HCT116 (cell line): ENCODE data around the gene NLRP6. TPM values are rescaled to one million over a fixed set of nuclear protein-coding genes. Genes with fewer than 3 reads are reported as not detected.

ENCODE experiments used
- ATAC-seq: fragments of 200-7000 bp; cut with Tn5 transposase; 2 replicates; pipeline ENCODE4 v1.9.1; 2020; ENCODE audit warnings: mild to moderate bottlenecking, moderate library complexity
- BruUV-seq: library from RNA; stranded (reverse); fragments of 400-500 nt; replicated peaks from 2 replicates; lab custom pipeline; 2021; lab: Mats Ljungman, UMichigan
- CTCF ChIA-PET: fragments of 300-600 bp; sonication (Branson Sonifier 250); formaldehyde crosslinking; loops from one replicate; lab custom pipeline; 2021; ENCODE audit warnings: antibody characterized with exemption; lab: Charles Lee
- POLR2A ChIA-PET: fragments of 300-600, 350-600 bp; sonication (Branson Sonifier 250); formaldehyde crosslinking; loops from one replicate; lab custom pipeline; 2021; ENCODE audit warnings: antibody characterized with exemption; lab: Charles Lee
- RAD21 ChIA-PET, 2 experiments: fragments of 300-600 bp; sonication (Branson Sonifier 250); formaldehyde crosslinking; loops; one replicate each; lab custom pipeline; 2023; ENCODE audit warnings: low total read pairs in 2 of 2; ENCODE audit not compliant: uncharacterized antibody in 2 of 2, unreplicated experiment in 2 of 2, low non-redundant PET in 1 of 2; lab: Charles Lee
- DNase-seq: peaks from one replicate; pipeline ENCODE4 v3.0.0-alpha.2; 2010; ENCODE audit warnings: low read depth, low spot score
- H2AFZ ChIP-seq: fragments of 200-600 bp; shearing (Covaris generic), sonication (generic); 2 replicates; pipeline ENCODE4 v1.6.1; 2017; ENCODE audit warnings: low read depth, mixed run types, mixed read lengths, antibody characterized with exemption, low read length; ENCODE audit not compliant: poor library complexity, severe bottlenecking
- H3K27ac ChIP-seq: 2 replicates; pipeline ENCODE4 v1.5.1; 2012; ENCODE audit warnings: low read depth, low read length
- H3K27me3 ChIP-seq: fragments of 200-600 bp; sonication (generic); 2 replicates; pipeline ENCODE4 v1.6.1; 2016; ENCODE audit warnings: mixed run types, low read length, mixed read lengths; ENCODE audit not compliant: insufficient read depth
- H3K36me3 ChIP-seq, 2 experiments: fragments of 200-500 bp in 1 of 2; fragments of 200-600 bp in 1 of 2; sonication (Bioruptor generic) in 1 of 2; sonication (generic) in 1 of 2; 2 replicates each; pipeline versions ENCODE4 v1.5.1 to v1.6.1; 2014 to 2016; ENCODE audit warnings: low read length in 2 of 2, inconsistent platforms in 1 of 2, mixed read lengths in 1 of 2, mixed run types in 1 of 2; ENCODE audit not compliant: insufficient read depth in 2 of 2, control insufficient read depth in 1 of 2
- H3K4me1 ChIP-seq, 2 experiments: fragments of 200-600 bp in 1 of 2; sonication (generic) in 1 of 2; 2 replicates each; pipeline versions ENCODE4 v1.5.1 to v1.6.1; 2012 to 2017; ENCODE audit warnings: low read length in 2 of 2, inconsistent platforms in 1 of 2, mild to moderate bottlenecking in 1 of 2, mixed read lengths in 1 of 2, mixed run types in 1 of 2, moderate library complexity in 1 of 2; ENCODE audit not compliant: insufficient read depth in 2 of 2, control insufficient read depth in 1 of 2
- H3K4me2 ChIP-seq: fragments of 200-600 bp; sonication (generic); 2 replicates; pipeline ENCODE4 v1.6.1; 2017; ENCODE audit warnings: mixed run types, low read length, mixed read lengths
- H3K4me3 ChIP-seq, 2 experiments: fragments of 200-600 bp in 1 of 2; sonication (generic) in 1 of 2; replicated peaks in 1 of 2; 2 replicates each; pipeline ENCODE4 v1.5.1; 2011 to 2016; ENCODE audit warnings: low read length in 2 of 2, control low read depth in 1 of 2, low read depth in 1 of 2, mild to moderate bottlenecking in 1 of 2, mixed read lengths in 1 of 2, mixed run types in 1 of 2
- H3K79me2 ChIP-seq: fragments of 200-600 bp; sonication (generic); 2 replicates; pipeline ENCODE4 v1.6.1; 2017; ENCODE audit warnings: mild to moderate bottlenecking, mixed run types, low read length, moderate library complexity, mixed read lengths; ENCODE audit not compliant: insufficient read depth
- H3K9ac ChIP-seq: fragments of 200-600 bp; sonication (generic); 2 replicates; pipeline ENCODE4 v1.6.1; 2016; ENCODE audit warnings: low read length, mixed read lengths
- H3K9me2 ChIP-seq: fragments of 200-600 bp; sonication (generic), shearing (Covaris generic); 2 replicates; pipeline ENCODE4 v1.6.1; 2017; ENCODE audit warnings: mixed run types, mild to moderate bottlenecking, moderate library complexity; ENCODE audit not compliant: insufficient read depth
- H3K9me3 ChIP-seq, 2 experiments: fragments of 200-500 bp in 1 of 2; fragments of 200-600 bp in 1 of 2; sonication (Bioruptor generic) in 1 of 2; sonication (generic) in 1 of 2; 2 replicates each; pipeline ENCODE4 v1.6.1; 2014 to 2017; ENCODE audit warnings: low read length in 2 of 2, mixed read lengths in 2 of 2, inconsistent platforms in 1 of 2, low read depth in 1 of 2, mild to moderate bottlenecking in 1 of 2, mixed run types in 1 of 2, moderate library complexity in 1 of 2; ENCODE audit not compliant: control insufficient read depth in 1 of 2, insufficient read depth in 1 of 2
- H4K20me1 ChIP-seq: fragments of 200-600 bp; sonication (generic), shearing (Covaris generic); 2 replicates; pipeline ENCODE4 v1.6.1; 2017; ENCODE audit warnings: mixed run types, mild to moderate bottlenecking, moderate library complexity; ENCODE audit not compliant: insufficient read depth
- ELF1 ChIP-seq: IDR thresholded peaks from 2 replicates; pipeline ENCODE4 v1.6.1; 2012; ENCODE audit warnings: low read depth, borderline replicate concordance
- EZH2phosphoT487 ChIP-seq: fragments of 200-600 bp; IDR thresholded peaks from 2 replicates; pipeline ENCODE4 v1.6.1; 2018; ENCODE audit warnings: antibody characterized with exemption, borderline replicate concordance
- FOSL1 ChIP-seq: IDR thresholded peaks from 2 replicates; pipeline ENCODE4 v1.6.1; 2012; ENCODE audit warnings: low read depth
- JUND ChIP-seq: IDR thresholded peaks from 2 replicates; pipeline ENCODE4 v1.6.1; 2012
- POLR2A ChIP-seq: IDR thresholded peaks from 2 replicates; pipeline ENCODE4 v1.7.0; 2011; ENCODE audit warnings: borderline replicate concordance; ENCODE audit not compliant: insufficient read depth, insufficient read length; ENCODE audit errors: extremely low read depth
- RAD21 ChIP-seq: IDR thresholded peaks from 2 replicates; pipeline ENCODE4 v1.6.1; 2012; ENCODE audit warnings: low read depth, mild to moderate bottlenecking
- SIN3A ChIP-seq: IDR thresholded peaks from 2 replicates; pipeline ENCODE4 v1.6.1; 2012; ENCODE audit warnings: low read depth
- SP1 ChIP-seq: IDR thresholded peaks from 2 replicates; pipeline ENCODE4 v1.6.1; 2012; ENCODE audit warnings: low read depth
- SRF ChIP-seq: IDR thresholded peaks from 2 replicates; pipeline ENCODE4 v1.6.1; 2012; ENCODE audit warnings: low read depth
- TCF7L2 ChIP-seq: IDR thresholded peaks from 2 replicates; pipeline ENCODE4 v1.7.0; 2011; ENCODE audit warnings: borderline replicate concordance, inconsistent platforms; ENCODE audit not compliant: insufficient read depth, insufficient read length; ENCODE audit errors: extremely low read depth
- YY1 ChIP-seq: IDR thresholded peaks from 2 replicates; pipeline ENCODE4 v1.6.1; 2011; ENCODE audit warnings: low read length, low read depth, moderate library complexity, mild to moderate bottlenecking; ENCODE audit not compliant: insufficient replicate concordance; ENCODE audit errors: extremely low read depth
- ZFX ChIP-seq: fragments of 450-650 bp; IDR thresholded peaks from 2 replicates; pipeline ENCODE4 v1.6.1; 2017
- ZNF274 ChIP-seq: fragments of 200-500 bp; sonication (Bioruptor generic); IDR thresholded peaks from 2 replicates; pipeline ENCODE4 v1.6.1; 2014; ENCODE audit warnings: mild to moderate bottlenecking, low read depth, low read length, inconsistent platforms
- intact Hi-C: fragments of 100-400 bp; cut with micrococcal nuclease; formaldehyde crosslinking; loops from 2 replicates; pipeline ENCODE4 v1.10.0; 2022
- total RNA-seq: library from RNA; stranded (reverse); gene quantifications from one replicate; pipeline ENCODE4 v1.2.1, GENCODE V29; 2021; ENCODE audit not compliant: unreplicated experiment
- TF ChIP-seq, protein P1 (sequence below): IDR thresholded peaks from 2 replicates; pipeline ENCODE4 v1.6.1; 2012
- TF ChIP-seq, protein P2 (sequence below): IDR thresholded peaks from 2 replicates; pipeline ENCODE4 v1.6.1; 2011; ENCODE audit warnings: mild to moderate bottlenecking, low read length, moderate library complexity; ENCODE audit not compliant: insufficient replicate concordance; ENCODE audit errors: extremely low read depth
- TF ChIP-seq, protein P3 (sequence below): IDR thresholded peaks from 2 replicates; pipeline ENCODE4 v1.6.1; 2012; ENCODE audit warnings: low read depth
- TF ChIP-seq, protein P4 (sequence below): IDR thresholded peaks from 2 replicates; pipeline ENCODE4 v1.6.1; 2012

Gene NLRP6
- total RNA-seq, 1 experiment from 2014 or later = not detected

DNA sequence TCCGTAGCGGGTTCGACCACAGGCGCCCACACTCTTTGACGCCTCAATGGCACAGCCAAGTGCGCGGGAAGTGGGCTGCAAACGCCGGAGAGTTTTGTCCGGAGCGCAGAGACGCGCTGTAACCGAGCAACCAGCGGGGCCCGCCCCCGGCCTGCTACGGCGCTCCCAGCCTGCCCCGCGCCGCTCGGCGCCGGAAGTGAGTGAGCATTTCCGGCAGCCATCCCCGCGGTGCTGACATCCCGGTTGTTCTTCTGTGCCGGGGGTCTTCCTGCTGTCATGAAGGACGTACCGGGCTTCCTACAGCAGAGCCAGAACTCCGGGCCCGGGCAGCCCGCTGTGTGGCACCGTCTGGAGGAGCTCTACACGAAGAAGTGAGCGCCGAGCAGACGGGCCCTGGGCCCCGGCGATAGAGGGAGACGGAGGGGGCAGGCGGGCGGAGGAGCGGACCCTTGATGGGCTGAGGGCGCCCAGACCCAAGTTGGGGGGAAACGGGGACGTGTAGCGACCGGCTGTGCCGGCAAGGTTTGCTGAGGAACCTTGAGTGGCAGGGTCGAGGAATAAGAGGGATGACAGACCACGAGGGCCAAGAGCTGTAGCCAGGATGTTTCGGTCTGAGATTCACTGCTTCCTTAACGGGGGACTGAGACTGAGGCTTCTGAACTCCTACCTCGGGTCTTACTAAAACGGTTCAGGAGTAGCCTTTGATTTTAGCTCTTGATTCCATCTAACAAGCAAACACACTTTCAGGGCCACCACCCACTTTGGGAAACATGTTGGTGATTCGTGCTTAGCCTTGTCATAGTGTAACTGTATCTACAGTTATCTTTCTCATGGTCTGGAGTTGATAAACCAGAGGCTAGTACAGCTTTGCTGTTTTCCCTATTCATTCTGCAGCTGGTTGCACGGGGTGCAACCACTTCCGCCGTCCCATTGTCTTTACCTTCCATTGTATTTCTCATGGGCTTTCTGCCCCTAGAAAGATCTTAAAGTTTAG lies 41.1 kb upstream of the NLRP6 start, which contains the start of gene PSMD13:
Gene PSMD13 (plus strand): TSS at position 203 of the 994 bp plus-strand sequence. CDS start 74 bp downstream, at position 277.
- H3K4me3 ChIP-seq = peak within 1 kb of the TSS; percentile 76 to 94
- peaks cover 15 to 24% of the 10 kb centered on the region in 2 experiments; a peak in 3 of 4 replicates for H3K36me3 ChIP-seq
- TSS peak; percentile 58 for BruUV-seq
- H3K4me1 ChIP-seq = peaks cover 6 to 20% of the 10 kb centered on the region in 2 experiments; a peak in 3 of 4 replicates
- intact Hi-C loops = loop anchor here (1.0 to 5.0 kb wide), 3 partner anchors 30 to 215 kb away; partner anchors contain the start of genes BET1L, PGGHG, PTDSS2 and RIC8A
- POLR2A ChIA-PET = no interaction called here
- H3K4me2 ChIP-seq = peak within 1 kb of the TSS; percentile 83
- 0 out of 2 replicates have a peak, but pooled peaks cover 4% of the 10 kb centered on the region for H4K20me1 ChIP-seq
- H3K9me3 ChIP-seq = no peaks in the 10 kb centered on the region
- H3K27ac ChIP-seq = peak within 1 kb of the TSS; percentile 92
- H3K27me3 ChIP-seq = no peaks in the 10 kb centered on the region
- H3K79me2 ChIP-seq = peaks cover 59% of the 10 kb centered on the region
- RAD21 ChIA-PET = no interaction called here
- H3K9ac ChIP-seq = peak within 1 kb of the TSS; percentile 82
- peak; percentile 56 for DNase-seq
- peak; percentile 88 for ATAC-seq
- H3K9me2 ChIP-seq = no peaks in the 10 kb centered on the region
- no peak within 1 kb of the TSS for H2AFZ ChIP-seq
- CTCF ChIA-PET = interaction anchor here (1.3 to 1.9 kb wide), 2 partner anchors 14 to 119 kb away, joined by 3 to 6 read pairs; no protein-coding TSS in a partner anchor
- TF ChIP-seq TCF7L2 (no peak), ZFX (peak; percentile 43; the same call in 1 of the 2 replicates), SIN3A (peak; percentile 44), YY1 (peak; percentile 58), ZNF274 (no peak), FOSL1 (no peak), RAD21 (no peak), POLR2A (peak; percentile 7), JUND (no peak), SP1 (no peak), SRF (no peak), EZH2phosphoT487 (no peak), ELF1 (peak; percentile 45; the same call in 1 of the 2 replicates)
- TF ChIP-seq, protein P1, sequence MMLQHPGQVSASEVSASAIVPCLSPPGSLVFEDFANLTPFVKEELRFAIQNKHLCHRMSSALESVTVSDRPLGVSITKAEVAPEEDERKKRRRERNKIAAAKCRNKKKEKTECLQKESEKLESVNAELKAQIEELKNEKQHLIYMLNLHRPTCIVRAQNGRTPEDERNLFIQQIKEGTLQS = no peak
- TF ChIP-seq, protein P2, sequence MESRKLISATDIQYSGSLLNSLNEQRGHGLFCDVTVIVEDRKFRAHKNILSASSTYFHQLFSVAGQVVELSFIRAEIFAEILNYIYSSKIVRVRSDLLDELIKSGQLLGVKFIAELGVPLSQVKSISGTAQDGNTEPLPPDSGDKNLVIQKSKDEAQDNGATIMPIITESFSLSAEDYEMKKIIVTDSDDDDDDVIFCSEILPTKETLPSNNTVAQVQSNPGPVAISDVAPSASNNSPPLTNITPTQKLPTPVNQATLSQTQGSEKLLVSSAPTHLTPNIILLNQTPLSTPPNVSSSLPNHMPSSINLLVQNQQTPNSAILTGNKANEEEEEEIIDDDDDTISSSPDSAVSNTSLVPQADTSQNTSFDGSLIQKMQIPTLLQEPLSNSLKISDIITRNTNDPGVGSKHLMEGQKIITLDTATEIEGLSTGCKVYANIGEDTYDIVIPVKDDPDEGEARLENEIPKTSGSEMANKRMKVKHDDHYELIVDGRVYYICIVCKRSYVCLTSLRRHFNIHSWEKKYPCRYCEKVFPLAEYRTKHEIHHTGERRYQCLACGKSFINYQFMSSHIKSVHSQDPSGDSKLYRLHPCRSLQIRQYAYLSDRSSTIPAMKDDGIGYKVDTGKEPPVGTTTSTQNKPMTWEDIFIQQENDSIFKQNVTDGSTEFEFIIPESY = no peak
- TF ChIP-seq, protein P3, sequence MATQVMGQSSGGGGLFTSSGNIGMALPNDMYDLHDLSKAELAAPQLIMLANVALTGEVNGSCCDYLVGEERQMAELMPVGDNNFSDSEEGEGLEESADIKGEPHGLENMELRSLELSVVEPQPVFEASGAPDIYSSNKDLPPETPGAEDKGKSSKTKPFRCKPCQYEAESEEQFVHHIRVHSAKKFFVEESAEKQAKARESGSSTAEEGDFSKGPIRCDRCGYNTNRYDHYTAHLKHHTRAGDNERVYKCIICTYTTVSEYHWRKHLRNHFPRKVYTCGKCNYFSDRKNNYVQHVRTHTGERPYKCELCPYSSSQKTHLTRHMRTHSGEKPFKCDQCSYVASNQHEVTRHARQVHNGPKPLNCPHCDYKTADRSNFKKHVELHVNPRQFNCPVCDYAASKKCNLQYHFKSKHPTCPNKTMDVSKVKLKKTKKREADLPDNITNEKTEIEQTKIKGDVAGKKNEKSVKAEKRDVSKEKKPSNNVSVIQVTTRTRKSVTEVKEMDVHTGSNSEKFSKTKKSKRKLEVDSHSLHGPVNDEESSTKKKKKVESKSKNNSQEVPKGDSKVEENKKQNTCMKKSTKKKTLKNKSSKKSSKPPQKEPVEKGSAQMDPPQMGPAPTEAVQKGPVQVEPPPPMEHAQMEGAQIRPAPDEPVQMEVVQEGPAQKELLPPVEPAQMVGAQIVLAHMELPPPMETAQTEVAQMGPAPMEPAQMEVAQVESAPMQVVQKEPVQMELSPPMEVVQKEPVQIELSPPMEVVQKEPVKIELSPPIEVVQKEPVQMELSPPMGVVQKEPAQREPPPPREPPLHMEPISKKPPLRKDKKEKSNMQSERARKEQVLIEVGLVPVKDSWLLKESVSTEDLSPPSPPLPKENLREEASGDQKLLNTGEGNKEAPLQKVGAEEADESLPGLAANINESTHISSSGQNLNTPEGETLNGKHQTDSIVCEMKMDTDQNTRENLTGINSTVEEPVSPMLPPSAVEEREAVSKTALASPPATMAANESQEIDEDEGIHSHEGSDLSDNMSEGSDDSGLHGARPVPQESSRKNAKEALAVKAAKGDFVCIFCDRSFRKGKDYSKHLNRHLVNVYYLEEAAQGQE = no peak
- TF ChIP-seq, protein P4, sequence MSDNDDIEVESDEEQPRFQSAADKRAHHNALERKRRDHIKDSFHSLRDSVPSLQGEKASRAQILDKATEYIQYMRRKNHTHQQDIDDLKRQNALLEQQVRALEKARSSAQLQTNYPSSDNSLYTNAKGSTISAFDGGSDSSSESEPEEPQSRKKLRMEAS = peak; percentile 43; the same call in 1 of the 2 replicates
